Measurements from ENCODE around the gene VAV3. TPM values are rescaled to one million over a fixed set of nuclear protein-coding genes. Genes with fewer than 3 reads are reported as not detected.

The VAV3 gene
- total RNA-seq, 1 donor, result 0.09 TPM

- H3K4me3 ChIP-seq (ENCODE audit: low read depth, low read length), result no peak overlapping the region
- no peak for TF ChIP-seq CTCF (IDR thresholded peaks at IDR 0.05; ENCODE audit: insufficient read depth, low read length)
- DNase-seq (ENCODE audit: low read depth), result no peak
These were observed 187.9 kb downstream of the VAV3 start for GRCh38 chr1:107776900-107777663.

GRCh38 chr1:107771377-107771776 lies 193.6 kb downstream of the VAV3 start:
- no peak overlapping the region for H3K4me3 ChIP-seq (ENCODE audit: low read depth, low read length)
- no peak for TF ChIP-seq CTCF (IDR thresholded peaks at IDR 0.05; ENCODE audit: insufficient read depth, low read length)
- no peak for DNase-seq (ENCODE audit: low read depth)

- TF ChIP-seq CTCF (IDR thresholded peaks at IDR 0.05; ENCODE audit: insufficient read depth, low read length), result no peak
- DNase-seq (ENCODE audit: low read depth), result no peak
- no peak overlapping the region for H3K4me3 ChIP-seq (ENCODE audit: low read depth, low read length)
These were observed 197.8 kb downstream of the VAV3 start for GRCh38 chr1:107767156-107767582.

GRCh38 chr1:107766533-107766932 lies 198.4 kb downstream of the VAV3 start:
- no peak for DNase-seq (ENCODE audit: low read depth)
- H3K4me3 ChIP-seq (ENCODE audit: low read depth, low read length), result no peak overlapping the region
- TF ChIP-seq CTCF (IDR thresholded peaks at IDR 0.05; ENCODE audit: insufficient read depth, low read length), result no peak

- H3K4me3 ChIP-seq (ENCODE audit: low read depth, low read length), result no peak overlapping the region
- TF ChIP-seq CTCF (IDR thresholded peaks at IDR 0.05; ENCODE audit: insufficient read depth, low read length), result no peak
- DNase-seq (ENCODE audit: low read depth), result no peak
These were observed 202.1 kb downstream of the VAV3 start for GRCh38 chr1:107762751-107763390.

GRCh38 chr1:107760065-107760464 lies 204.9 kb downstream of the VAV3 start:
- TF ChIP-seq CTCF (IDR thresholded peaks at IDR 0.05; ENCODE audit: insufficient read depth, low read length), result no peak
- DNase-seq (ENCODE audit: low read depth), result no peak
- H3K4me3 ChIP-seq (ENCODE audit: low read depth, low read length), result no peak overlapping the region
